RWPE1 (cell line): ENCODE data around the gene CXCL6.

Experiments used
- CTCF ChIA-PET: fragments of 350-600 bp; sonication (Branson Sonifier 250); formaldehyde crosslinking; extraction: SDS; loops from one replicate; lab custom pipeline; 2021; lab: Yijun Ruan, JAX
- POLR2A ChIA-PET: fragments of 400-600 bp; formaldehyde crosslinking; extraction: SDS; loops from one replicate; lab custom pipeline; 2020; ENCODE audit warnings: antibody characterized with exemption; ENCODE audit not compliant: low non-redundant PET; lab: Yijun Ruan, JAX
- DNase-seq: peaks from one replicate; pipeline ENCODE4 v3.0.0; 2012; ENCODE audit warnings: low spot score
- H3K27ac ChIP-seq: fragments of 450-650 bp; 2 replicates; pipeline ENCODE4 v1.5.1; 2017
- TF ChIP-seq, protein P1 (sequence below): fragments of 450-650 bp; conservative IDR thresholded peaks from 2 replicates; pipeline ENCODE4 v1.5.1; 2017; ENCODE audit warnings: low read depth, mild to moderate bottlenecking

CXCL6 gene

GRCh38 chr4:73844806-73845205, 8.3 kb downstream of the CXCL6 start:
- CTCF ChIA-PET, result interaction anchor here (0.7 kb wide), 1 partner anchor 399 kb away, joined by 3 read pairs; no protein-coding TSS in a partner anchor

GRCh38 chr4:73847526-73848182, 11.2 kb downstream of the CXCL6 start:
- ChIA-PET POLR2A (no interaction called here), CTCF (no interaction called here)
- DNase-seq, result no peak
- TF ChIP-seq, protein P1, sequence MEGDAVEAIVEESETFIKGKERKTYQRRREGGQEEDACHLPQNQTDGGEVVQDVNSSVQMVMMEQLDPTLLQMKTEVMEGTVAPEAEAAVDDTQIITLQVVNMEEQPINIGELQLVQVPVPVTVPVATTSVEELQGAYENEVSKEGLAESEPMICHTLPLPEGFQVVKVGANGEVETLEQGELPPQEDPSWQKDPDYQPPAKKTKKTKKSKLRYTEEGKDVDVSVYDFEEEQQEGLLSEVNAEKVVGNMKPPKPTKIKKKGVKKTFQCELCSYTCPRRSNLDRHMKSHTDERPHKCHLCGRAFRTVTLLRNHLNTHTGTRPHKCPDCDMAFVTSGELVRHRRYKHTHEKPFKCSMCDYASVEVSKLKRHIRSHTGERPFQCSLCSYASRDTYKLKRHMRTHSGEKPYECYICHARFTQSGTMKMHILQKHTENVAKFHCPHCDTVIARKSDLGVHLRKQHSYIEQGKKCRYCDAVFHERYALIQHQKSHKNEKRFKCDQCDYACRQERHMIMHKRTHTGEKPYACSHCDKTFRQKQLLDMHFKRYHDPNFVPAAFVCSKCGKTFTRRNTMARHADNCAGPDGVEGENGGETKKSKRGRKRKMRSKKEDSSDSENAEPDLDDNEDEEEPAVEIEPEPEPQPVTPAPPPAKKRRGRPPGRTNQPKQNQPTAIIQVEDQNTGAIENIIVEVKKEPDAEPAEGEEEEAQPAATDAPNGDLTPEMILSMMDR, result no peak
- no peak overlapping the region for H3K27ac ChIP-seq

More at GRCh38 chr4:73844806-73845205, 8.3 kb downstream of the CXCL6 start:
- no peak for DNase-seq
- H3K27ac ChIP-seq, result no peak overlapping the region
- TF ChIP-seq, protein P1, result no peak
- POLR2A ChIA-PET, result no interaction called here

GRCh38 chr4:73848183-73848777, 11.8 kb downstream of the CXCL6 start:
- ChIA-PET CTCF (interaction anchor here (0.6 kb wide), 2 partner anchors 53 to 1703 kb away, joined by 3 read pairs; no protein-coding TSS in a partner anchor), POLR2A (no interaction called here)
- TF ChIP-seq, protein P1, result no peak
- no peak overlapping the region for H3K27ac ChIP-seq
- DNase-seq, result no peak

GRCh38 chr4:73850261-73850970, 13.9 kb downstream of the CXCL6 start:
- TF ChIP-seq, protein P1, result no peak
- ChIA-PET CTCF (interaction anchor here (0.6 kb wide), 1 partner anchor 339 kb away, joined by 4 read pairs; no protein-coding TSS in a partner anchor), POLR2A (no interaction called here)
- no peak for DNase-seq
- H3K27ac ChIP-seq, result no peak overlapping the region

DNA sequence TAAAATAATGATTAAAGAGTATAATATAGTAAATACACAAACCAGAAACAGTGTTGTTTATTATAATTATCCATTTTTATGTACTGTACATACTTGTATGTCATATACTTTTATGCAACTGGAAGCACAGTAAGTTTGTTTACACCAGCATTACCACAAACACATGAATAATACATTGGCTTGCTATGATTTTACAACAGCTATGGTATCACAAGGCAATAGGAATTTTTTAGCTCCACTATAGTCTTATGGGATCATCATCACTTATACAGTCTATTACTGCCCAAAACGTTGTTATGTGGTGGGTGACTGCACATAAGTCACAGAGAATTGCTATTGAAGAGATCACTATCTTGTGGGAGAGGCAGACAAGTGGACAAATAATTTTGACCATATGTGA, 14.8 kb downstream of the CXCL6 start:
- CTCF ChIA-PET, result no interaction called here

DNA sequence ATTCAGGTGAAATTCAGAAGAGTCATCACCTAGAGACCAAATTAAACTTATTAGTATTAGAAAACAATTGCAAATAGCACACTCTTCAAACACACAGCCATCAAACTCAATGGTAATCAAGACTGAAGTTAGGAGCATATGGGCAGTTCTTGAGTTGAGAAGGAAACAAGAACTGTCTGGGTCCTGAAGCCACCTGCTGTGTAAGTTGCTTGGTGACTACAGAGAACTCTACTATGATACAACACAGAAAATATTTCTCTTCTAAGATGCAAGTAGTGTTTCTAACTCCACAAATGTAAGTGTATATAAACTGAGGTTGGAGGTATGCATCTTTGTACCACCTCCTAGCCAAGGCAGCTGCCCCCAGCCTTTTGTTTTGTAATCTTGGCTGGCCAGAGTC, 16.3 kb downstream of the CXCL6 start:
- no peak overlapping the region for H3K27ac ChIP-seq
- DNase-seq, result no peak
- CTCF ChIA-PET, result no interaction called here
- POLR2A ChIA-PET, result no interaction called here
- TF ChIP-seq, protein P1, result no peak

More for the DNA sequence above, 14.8 kb downstream of the CXCL6 start:
- POLR2A ChIA-PET, result no interaction called here
- no peak overlapping the region for H3K27ac ChIP-seq
- no peak for DNase-seq
- TF ChIP-seq, protein P1, result no peak
